GM12874 (cell line): ENCODE data around the gene YEATS4.

Experiments used
- CTCF ChIP-seq: IDR thresholded peaks from 2 replicates; pipeline ENCODE4 v1.5.1; 2011; ENCODE audit warnings: low read depth, mild to moderate bottlenecking, control low read depth, low read length, moderate library complexity; ENCODE audit not compliant: insufficient read depth

Gene YEATS4

GRCh38 chr12:69417231-69417630 is 57.7 kb downstream of the YEATS4 start:
- no peak for TF ChIP-seq CTCF

- no peak for TF ChIP-seq CTCF
These were observed 58.2 kb downstream of the YEATS4 start for GRCh38 chr12:69417741-69418167.

GRCh38 chr12:69419701-69420100 is 60.2 kb downstream of the YEATS4 start:
- no peak for TF ChIP-seq CTCF

- TF ChIP-seq CTCF, result no peak
These were observed 62.0 kb downstream of the YEATS4 start for GRCh38 chr12:69421548-69421947.

- no peak for TF ChIP-seq CTCF
These were observed 63.7 kb downstream of the YEATS4 start for GRCh38 chr12:69423037-69423905.

GRCh38 chr12:69425417-69425816 is 65.9 kb downstream of the YEATS4 start:
- no peak for TF ChIP-seq CTCF

- TF ChIP-seq CTCF, result no peak
These were observed 69.0 kb downstream of the YEATS4 start for GRCh38 chr12:69428351-69429073.
